GM12801 (cell line): ENCODE results near the gene ITGAX.

Experiments used
- CTCF ChIP-seq: IDR thresholded peaks from one replicate; pipeline ENCODE4 v1.5.1; 2011; ENCODE audit warnings: control low read depth; ENCODE audit not compliant: insufficient read length; ENCODE audit errors: extremely low read depth

The ITGAX gene

GRCh38 chr16:31335431-31335830, 19.5 kb upstream of the ITGAX start:
- no peak for TF ChIP-seq CTCF

- TF ChIP-seq CTCF, result no peak
Observed at GRCh38 chr16:31344712-31345111, 10.3 kb upstream of the ITGAX start.

GRCh38 chr16:31347445-31347844, 7.5 kb upstream of the ITGAX start:
- TF ChIP-seq CTCF, result no peak

GRCh38 chr16:31348579-31348978, 6.4 kb upstream of the ITGAX start:
- TF ChIP-seq CTCF, result no peak

GRCh38 chr16:31350275-31351005, 4.5 kb upstream of the ITGAX start:
- TF ChIP-seq CTCF, result no peak

- TF ChIP-seq CTCF, result no peak
Observed at GRCh38 chr16:31351246-31351941, 3.6 kb upstream of the ITGAX start.

GRCh38 chr16:31351942-31352325, 3.0 kb upstream of the ITGAX start:
- TF ChIP-seq CTCF, result no peak
